Left kidney (tissue), 2 donors: Measurements from ENCODE around the gene HOXA3. TPM values are rescaled to one million over a fixed set of nuclear protein-coding genes. Genes with fewer than 3 reads are reported as not detected.

Experiments used
- DNase-seq: peaks from one replicate; pipeline ENCODE4 v3.0.0-alpha.2; 2013
- polyA plus RNA-seq: library from polyadenylated mRNA; unstranded; fragments of 120-200 nt; gene quantifications from one replicate; pipeline ENCODE4 v1.2.1, GENCODE V29; 2013; ENCODE audit not compliant: insufficient read length

HOXA3 gene
- polyA plus RNA-seq, 1 donor: 47.9 TPM

- DNase-seq: no peak
These were observed 37.0 kb downstream of the HOXA3 start for GRCh38 chr7:27115221-27116026.

GRCh38 chr7:27114881-27115220 lies 37.5 kb downstream of the HOXA3 start:
- no peak for DNase-seq

GRCh38 chr7:27113991-27114769 lies 38.2 kb downstream of the HOXA3 start:
- DNase-seq: no peak

DNA sequence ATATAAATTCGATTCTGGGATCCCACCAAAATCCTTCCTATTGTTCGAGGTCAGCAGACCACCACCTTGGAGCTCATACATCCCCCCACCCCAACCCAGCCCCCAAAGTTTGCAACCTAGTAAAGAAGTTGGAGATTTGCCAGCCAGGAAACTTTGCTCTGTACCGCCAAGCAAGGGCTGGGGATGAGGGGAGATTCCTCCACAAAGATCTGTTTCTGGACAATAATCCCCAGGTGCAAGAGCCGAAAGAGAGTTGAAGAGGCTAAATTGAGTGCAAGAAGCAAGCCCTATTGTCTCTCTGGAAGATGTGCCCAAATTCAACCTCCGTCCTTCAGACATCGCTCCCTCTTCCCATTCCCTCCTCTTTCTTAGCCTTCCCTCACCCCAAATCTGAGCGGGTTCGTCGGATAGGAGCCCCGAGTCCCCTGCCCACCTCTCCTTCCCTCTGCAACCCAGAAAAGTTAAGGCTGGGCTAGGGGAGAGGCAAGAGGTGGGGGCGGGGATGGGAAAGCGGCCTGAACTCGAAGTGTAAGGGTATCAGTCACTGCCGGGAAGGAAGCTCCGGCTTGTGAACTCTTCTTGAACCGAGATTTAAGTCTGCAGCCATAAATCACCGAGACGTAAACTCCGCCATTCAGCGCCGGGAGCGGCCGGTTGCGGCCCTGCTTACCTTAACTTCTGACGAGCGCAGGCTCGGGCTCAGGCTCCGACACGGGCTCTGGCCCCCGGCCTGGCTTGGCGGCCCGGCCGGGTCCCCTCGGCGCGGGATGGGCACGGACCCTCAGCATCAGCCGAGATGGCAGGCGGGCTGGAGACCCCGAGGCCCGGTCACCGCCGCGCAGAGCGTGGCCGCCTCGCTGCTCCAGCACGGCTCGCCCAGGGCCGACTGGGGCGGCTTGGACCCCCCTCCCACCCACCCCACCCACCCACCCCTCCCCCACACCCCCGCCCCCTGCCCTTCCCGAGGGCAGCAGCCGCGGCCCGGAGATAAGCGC lies 39.1 kb downstream of the HOXA3 start:
- peak; percentile 93 for DNase-seq

GRCh38 chr7:27112361-27112760 lies 40.0 kb downstream of the HOXA3 start:
- DNase-seq: no peak

DNA sequence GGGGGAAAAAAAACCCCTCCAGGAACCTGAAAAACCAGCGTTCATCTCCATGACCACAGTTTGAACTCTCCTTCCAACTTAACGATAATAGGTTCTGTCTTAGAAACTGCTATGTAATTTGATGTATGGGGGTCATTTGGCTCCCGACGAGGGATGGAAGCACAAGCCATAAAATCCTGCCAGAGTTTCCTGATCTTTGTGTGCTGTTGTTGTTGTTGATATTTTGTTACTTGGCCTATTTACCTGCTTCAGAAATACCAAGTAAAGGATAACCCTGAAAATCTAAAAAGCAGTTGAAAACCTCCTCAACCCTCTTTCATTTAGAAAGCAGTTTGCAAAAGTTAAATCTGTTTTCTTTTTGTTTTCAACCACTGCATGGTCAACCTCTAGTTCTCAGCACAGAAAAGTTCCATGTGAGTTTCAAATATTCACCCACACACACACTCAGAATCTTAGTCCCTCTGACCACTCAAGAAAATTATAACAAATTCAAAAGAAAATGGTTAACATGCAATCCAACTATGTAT lies 40.6 kb downstream of the HOXA3 start:
- no peak for DNase-seq

- no peak for DNase-seq
These were observed 41.2 kb downstream of the HOXA3 start for GRCh38 chr7:27111042-27111750.

- no peak for DNase-seq
These were observed 42.0 kb downstream of the HOXA3 start for GRCh38 chr7:27110186-27111031.

- no peak for DNase-seq
These were observed 42.8 kb downstream of the HOXA3 start for GRCh38 chr7:27109466-27110185.

GRCh38 chr7:27108390-27109127 lies 43.8 kb downstream of the HOXA3 start:
- no peak for DNase-seq

DNA sequence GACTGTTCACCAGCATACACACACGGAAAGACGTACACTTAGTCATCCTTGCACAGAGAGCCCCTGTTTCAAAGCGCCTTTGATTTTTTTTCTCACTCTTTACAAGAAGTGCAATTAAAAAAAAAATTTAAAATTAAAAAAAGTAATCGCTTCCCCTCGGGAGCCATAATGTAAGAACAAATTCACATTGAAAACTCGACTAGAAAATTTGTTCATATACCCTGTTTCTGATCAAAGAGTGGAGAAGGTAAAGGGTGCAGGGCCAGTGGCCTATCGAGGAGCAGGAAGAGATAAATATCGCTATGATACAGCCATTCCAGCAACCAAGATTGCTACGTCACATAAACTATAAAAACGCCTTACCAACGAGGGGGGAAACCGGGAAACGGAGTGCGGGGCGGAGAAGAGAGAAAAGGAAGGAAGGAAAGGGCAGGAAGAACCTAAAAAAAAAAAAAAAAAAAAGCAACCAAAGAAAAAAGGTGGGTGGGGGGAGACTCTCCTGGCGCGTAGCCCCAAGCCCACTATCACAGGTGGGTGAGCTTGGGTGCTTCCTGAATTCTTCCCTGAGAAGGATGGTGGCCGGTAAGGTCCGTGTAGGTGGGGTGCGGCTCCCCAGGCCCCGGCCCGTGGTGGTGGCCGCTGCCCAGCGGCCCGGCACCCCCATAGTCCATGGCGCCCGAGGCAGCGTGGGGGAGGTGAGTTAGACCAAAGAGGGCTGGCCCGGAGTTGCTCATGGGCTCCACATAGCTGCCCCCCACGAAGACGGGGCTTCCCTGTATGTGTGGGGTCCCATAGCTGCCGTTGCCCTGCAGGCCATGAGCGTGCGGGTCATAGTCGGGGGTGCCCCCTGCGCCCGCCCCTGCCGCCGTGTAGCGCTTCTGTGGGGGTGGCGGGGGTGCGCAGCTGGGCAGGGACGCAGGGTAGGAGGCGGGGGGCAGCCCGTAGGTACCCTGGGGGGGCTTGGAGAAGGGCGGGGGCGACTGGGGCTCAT lies 44.7 kb downstream of the HOXA3 start:
- DNase-seq: no peak

DNA sequence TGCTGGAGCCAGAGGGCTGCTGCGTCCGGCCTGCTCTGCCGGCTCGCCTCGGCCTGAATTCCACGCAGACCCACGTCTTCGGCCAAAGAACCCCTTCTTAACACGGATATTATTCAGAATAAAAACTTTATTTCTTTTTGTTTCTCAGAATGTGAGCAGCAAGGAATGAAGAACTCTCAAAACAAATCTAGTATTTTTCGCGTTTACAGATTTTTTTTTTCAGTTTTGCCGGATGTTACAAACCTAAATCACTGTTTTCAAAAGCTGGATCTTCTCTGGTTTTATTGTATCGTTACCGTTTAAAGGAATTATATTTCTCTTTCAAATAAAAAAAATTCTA lies 45.5 kb downstream of the HOXA3 start:
- DNase-seq: no peak

GRCh38 chr7:27106181-27106900 lies 46.0 kb downstream of the HOXA3 start:
- DNase-seq: peak; percentile 44

DNA sequence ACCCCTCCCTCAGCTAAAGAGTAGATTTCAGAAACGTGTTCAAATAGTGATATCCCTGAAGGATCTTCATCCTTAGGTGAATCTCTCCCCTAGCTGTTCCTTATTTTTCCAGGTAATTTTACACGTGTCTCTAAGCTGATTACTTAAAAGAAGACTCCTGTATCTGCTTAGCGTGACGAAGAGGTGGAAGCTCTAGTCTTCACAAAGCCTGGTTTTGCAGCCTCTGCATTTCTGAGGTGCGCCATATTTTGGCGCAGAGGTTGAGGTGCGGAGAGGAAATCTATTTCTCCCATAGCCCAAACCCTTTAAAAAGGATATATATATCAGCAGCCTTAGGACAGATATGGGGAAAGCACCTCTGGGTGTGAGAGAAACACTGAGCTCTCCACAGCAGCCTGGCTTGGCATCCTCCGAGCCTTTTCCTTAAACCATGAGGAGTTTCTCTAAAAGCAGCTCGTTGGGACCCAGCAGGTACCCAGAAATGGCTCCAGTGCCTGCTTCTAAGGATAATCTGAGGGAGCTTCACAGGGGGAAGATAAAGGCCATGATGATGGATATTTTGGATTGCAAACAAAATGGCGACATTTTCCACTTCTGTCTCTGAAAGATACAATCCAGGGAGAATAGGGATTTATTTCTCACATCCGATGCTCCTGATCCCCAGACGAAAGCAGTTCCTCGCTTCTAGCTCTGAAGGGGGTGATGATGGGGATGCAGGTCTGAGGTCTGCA lies 46.9 kb downstream of the HOXA3 start:
- DNase-seq: peak; percentile 33

DNA sequence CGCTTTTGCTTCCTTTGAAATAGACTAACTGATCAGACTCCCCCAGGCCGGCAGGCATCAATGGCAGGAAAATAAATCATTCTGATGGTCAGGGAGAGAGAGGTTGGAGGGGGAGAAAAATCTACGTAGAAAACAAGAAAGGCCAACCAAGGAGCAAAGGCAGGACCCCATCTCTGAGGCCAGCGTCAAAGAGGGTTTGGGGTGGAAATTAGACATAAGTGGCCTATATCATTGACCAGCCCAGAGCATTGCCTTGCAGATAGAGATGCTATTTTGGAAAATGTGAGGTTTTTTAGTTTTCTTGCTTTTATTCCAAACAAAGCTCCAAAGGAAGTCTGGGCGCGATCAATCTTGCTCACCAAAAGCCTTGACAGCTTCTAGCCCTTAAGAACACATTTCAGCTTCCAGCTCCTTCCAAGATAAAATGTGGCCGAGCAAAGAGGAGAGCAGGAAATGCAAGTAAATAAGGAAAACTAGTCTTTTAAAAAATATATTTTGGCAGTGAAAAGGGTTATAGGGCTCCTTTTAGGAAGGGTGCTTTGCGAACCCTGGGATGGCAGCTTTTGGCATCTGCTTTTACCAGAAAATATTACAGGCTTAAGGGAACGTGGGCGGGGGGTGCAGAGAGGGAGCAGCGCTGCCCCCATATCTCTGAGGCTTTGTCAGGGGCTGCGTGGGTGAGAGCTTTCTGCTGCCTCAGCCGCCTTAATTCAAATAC lies 47.9 kb downstream of the HOXA3 start:
- DNase-seq: peak; percentile 84
